NCI-H2029 treated with DMSO at 0.1 percent for 48 hours (cell line): Measurements from ENCODE around the gene FBLN2.
"Not testable (repeated sequence)": the region's sequence is repeated elsewhere in the genome, so short reads cannot be mapped to it uniquely, and the experiment has no call there.

ENCODE experiments used
- DNase-seq: peaks from one replicate; lab custom pipeline; 2025; lab: John Stamatoyannopoulos, UW

The FBLN2 gene

DNA sequence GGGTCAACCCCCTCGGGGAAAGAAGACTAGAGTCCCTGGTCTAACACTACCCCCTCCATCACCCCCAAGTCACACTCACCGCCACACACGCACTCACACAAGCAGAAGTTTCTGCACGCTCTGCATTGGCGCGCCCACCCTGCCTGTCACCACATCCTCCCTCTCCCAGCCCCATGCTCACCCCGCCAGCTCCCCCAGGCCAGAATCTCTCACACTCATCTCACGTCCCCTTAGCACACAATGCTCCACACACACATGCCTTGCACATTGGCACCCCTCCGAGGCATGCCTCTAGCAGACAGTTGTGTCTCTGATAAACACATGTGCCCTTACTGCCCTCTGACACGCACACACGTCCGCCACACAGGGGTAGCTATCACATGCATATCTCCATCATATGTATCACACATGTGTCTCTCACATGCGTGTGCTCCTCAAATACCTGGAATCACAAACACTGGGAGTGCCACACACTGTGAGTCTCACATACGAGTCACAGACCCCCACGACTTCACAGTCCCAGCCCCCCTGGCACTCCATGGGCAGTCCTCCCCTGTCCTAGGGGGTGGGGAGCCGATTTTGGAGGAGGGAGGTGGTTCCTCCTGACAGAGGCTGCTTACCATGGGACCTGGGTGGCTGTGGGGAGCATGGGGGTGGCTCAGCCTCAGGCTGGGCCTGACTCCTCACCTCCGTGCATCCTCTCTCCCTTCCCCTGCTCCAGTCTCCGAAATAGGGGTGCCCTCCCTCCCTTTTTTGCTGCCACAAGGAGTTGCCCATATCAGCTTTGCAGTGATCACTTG lies 898 bp downstream of the FBLN2 start:
- no peak for DNase-seq

DNA sequence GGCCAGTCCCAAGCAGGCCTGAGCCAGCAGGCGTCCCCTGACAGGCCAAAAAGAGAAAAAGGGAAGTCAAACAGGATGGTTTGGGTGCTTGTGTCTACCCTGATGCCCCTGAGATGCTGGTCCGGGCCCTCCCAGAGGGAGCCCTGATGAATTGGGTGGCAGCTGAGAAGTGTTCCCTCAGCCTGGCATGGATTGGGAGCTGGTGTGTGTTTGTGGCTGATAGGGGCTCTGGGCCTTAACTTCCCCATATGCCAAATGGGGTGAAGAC lies 1.4 kb downstream of the FBLN2 start:
- DNase-seq, result no peak

DNA sequence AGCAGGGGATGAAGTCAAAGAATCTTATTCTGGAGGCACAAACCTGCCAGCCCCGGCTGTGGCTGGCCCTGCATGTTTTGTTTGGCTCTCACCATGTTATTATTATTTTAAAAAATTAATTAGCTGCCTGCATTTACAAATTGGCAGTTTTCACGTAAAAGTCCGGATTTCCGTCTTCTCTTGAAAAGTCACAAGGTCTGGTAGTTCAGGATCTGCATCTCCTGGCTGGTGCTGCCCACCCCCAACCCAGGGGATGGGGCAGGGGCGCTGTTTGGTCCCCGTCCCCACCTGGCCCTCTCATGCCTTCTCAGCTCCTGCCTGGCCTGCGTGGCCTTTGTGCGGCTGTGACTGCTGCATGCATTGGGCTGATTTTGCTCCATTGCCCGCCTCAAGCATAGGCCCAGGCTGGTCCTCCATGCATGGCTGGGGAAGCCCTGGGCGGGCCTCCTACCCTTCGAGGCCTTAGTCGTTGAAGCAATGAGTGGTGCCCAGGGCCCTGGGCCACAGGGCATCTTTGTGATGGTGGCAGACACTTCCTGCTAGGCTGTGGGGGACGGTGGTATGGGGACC lies 2.0 kb downstream of the FBLN2 start:
- DNase-seq, result no peak

DNA sequence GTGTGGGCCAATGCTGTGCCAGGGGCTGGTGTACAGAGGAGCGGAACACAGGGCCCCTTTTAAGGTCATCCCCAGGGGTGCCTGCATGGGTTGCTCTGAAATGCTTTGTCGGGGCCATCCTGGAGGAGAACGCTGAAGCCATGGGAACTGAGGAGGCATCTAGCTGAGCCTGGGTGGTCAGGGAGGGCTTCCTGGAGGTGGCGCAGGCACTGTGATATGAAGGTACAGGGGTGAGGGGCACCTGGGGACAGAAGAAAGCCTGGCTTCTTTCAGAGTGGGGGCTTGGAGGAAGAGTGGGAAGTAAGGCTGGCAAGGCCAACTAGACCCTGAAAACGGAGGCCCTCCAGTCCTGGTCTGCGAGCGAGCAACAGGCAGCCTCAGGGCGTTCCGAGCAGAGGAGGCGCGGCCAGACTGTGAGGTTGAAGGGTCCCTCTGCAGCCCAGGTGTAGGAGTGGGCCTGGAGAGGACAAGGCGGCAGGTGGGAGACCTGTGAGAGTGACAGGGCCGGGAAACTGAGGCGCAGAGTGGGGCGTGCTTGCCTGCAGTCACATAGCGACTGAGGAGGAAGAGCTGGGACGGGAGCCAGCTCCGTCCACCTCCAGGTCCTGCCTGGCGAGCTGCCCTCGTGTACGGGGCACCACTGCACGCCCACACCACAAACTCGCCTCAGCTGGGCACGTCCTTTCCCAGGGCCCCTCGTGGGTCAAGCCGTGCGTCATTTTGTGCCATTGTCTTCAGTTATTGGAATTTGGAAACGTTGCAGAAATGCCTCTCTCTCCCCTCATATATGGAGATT lies 4.1 kb downstream of the FBLN2 start:
- no peak for DNase-seq

DNA sequence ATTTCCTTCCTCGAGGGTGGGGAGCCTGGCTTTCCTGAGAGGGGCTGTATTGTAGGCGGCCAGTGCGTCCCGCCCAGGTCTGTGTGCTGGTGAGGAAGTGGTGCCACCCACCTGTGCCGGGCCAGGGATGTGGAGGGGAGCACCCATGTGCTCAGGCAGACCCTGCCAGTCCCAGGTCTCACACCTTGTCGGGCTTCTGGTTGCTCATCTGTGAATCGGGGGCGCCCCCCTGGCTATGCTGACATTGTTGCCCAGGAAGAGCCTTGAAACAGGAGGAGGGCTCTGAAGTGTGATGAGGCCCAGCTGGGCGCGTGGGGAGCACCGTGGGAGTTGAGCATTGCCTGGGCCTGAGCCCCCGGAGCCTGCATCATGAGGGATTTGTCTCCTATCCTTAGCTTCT lies 4.8 kb downstream of the FBLN2 start:
- no peak for DNase-seq

DNA sequence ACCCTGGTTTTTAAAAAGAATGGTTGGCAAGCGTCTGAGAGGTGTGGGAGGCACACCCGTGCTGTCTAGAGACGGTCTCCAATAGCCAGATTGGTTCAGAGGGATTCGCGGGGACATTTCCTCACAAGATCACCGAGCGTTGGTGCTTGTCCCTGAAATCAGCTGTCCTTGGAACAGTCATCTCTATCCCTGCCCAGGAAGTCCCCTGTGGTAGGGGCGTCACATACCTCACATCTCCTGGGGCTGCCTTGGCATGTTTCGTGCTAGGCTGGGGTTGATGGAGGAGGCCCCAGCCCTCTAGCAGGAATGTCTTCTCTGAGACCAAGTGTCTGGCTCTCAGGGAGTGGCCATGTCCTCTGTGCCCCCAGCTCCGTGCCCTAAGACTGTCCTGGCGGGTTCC lies 6.8 kb downstream of the FBLN2 start:
- no peak for DNase-seq

DNA sequence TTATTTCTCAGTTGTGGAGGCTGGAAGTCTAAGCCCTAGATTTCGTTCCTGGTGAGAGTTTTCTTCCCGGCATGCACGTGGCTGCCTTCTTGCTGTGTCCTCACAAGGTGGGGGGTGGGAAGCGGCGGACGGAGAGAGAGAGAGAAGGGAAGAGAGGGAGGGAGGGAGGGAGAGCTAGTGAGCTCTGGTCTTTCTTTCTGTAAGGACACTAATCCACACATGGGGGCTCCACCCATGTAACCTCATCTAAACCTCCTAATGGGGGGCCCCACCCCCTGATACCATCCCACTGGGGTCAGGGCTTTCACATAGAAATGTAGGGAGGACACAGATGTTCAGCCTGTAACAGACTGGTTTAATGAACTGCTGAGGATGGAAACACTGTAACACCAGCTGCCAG lies 7.3 kb downstream of the FBLN2 start:
- no peak for DNase-seq

DNA sequence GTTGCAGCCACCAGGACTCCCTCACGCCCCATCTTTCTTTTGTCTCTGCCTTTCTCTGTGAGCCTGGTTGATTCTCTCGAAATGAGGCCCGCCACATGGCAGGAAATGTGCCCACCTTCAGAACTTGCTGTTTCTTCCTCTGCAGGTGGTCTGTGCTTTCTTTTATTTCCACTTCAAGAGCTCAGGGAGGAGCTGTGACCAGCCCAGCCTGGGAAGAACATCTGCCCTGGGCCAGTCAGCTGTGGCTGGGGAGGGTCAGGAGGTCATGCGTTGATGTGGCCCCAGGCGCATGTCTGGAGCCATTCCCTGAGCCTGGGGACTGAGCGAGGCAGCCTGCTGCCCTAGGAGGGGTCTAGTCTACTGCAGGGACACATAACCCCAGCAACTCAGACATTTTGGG lies 8.0 kb downstream of the FBLN2 start:
- DNase-seq, result no peak

DNA sequence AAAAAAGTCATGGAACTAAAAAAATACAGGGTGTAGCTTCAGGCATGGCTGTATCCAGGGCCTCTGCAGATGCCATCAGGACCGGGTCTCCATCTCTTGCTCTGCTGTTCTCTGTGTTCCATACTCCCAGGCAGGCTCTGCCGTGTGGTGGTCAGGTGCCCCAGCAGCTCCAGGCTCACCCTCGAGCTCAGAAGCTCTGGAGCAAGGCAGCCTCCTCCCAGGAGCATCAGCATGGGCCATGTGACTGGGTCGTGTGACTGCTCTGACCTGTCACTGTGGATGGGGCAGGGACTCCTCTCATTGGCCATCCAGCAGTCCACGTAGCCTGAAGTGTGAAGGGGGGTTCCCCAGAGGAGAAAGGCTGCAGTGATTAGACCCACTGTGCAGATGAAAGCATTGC lies 8.5 kb downstream of the FBLN2 start:
- DNase-seq, result no peak

DNA sequence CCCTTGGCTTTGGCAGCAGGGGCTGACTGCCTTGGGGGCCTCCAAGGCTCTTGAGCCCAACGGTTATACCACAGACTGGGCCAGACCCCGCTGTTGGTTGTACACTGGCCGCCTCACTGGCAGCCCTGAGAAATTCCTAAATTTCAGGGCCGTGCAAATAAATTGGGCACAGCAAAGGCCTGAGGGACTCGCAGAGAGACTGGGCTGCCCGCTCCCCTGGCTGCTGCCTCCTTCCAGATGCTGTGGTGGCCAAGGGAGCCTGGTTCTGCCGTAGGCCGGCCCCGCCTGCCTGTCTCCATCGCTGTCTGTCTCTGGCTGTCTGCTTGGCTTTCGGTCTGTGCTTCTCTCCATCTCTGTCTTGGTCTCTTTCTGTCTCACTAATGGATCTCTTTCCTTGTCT lies 9.0 kb downstream of the FBLN2 start:
- no peak for DNase-seq

DNA sequence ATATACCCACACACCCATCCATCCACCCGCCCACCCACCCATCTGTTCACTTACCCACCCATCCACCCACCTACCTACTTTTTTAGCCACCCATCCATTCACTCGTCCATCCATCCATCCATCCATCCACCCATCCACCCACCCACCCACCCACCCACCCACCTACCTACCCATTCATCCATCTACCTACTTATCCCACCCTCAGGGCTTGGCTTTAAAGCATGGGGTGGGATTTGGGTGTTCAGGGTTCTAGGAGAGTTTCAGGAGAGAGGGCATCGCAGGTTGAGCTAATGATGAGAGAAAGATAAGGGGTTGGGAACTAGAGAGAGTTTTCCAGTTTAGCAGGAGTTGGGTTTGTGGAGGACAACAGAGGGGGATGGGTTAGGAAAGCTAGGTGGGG lies 9.7 kb downstream of the FBLN2 start:
- no peak for DNase-seq

DNA sequence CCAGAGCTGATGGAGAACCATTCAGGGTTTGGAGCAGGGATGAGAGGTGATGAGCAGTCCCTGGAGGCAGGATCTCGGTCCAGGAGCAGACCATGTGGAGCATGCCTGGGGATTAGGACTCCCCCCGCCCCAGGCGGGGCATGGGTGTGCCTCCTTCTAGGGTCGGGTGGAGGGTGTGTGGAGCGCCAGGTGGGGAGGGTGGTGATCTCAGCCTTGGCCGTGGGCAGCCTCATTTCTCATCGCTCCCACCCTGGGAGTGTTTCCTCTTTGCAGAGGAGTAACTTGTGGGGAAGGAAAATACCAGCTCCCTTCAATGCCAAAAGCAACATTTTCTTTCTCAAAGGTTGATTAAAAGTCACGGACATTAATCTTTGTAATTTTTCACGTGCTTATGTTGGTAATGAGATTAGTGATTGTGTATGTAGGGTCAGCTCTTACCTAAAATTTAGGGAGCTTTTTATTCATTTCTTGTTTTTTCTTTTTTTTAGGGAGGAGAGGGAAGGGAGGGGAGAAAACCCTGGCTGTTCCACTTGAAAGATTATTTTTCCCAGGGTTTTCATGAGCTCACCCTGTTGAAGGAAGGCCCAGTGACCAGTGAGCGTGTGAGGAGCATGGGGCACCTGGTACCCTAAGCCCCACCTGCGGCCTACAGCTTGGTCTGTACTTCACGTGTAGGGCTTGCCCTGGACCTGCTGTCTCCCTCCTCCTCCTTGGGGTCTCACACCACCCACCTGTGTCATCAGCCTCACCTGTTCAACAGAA lies 11.0 kb downstream of the FBLN2 start:
- no peak for DNase-seq

DNA sequence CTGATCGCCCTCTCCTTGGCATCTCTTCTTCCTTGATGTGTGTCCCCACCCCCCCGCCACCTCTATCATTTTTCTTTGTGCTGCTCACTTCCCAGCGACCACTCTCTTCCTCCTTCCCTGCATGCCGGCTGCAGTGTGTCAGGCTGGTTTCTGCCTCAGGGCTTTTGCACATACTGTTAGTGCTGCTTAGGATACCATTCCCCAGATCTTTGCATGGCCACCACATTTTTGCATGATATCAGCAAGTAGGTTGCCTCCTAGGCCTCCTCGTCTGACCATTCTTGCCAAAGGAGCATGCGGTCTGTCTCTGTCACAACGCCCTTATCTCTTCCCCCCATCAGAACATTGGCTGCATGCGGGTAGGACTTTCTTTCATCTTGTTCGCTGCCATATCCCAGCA lies 12.5 kb downstream of the FBLN2 start:
- DNase-seq, result no peak

DNA sequence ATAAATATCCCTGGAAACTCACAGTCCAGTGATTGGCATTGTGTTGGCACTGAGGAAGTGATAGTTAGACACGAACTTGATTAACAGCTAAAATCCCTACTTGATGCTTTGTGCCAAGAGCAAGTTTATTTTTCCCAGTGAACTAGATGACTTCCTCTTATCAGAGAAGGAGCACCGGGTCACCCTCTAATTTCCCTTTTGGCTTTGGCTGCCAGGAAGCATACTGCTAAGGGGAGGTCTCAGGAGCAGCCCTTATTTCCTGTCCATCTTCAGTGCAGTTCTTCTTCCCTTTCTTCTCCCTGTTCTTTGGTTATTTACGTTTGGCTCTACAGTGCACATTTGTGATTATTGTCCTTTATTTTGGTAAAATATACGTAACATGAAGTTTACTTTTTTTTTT lies 13.0 kb downstream of the FBLN2 start:
- no peak for DNase-seq

DNA sequence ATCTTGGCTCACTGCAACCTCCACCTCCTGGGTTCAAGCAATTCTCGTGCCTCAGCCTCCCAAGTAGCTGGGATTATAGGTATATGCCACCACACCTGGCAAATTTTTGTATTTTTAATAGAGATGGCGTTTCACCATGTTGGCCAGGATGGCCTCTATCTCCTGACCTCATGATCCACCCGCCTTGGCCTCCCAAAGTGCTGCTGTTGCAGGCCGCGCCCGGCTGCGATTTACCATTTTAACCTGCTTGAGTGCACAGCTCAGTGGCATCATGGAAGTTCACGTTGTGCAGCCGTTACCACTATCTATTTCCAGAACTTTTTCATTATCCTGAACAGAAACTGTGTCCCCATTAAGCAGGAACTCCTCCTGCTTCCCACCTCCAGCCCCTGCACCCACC lies 13.5 kb downstream of the FBLN2 start:
- DNase-seq, result not testable (repeated sequence)

DNA sequence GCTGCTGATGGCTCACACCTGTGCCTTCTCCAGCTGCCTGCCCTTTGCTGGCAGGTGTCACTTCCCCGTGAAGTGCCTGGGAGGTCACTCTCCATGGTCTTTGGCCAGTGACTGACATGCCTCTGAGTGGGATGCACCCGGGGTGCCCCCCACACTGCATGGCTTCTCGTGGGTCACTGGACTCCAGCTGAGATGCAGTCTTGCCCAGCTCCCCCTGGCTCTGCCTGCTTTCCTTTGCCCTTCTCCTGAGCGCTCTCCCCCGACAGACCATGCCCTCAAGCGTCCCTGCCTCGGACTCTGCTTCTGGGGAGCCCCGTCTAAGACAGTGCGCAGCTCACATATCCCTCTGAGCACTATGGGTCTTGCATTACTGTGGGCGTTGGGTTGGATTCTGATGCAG lies 14.4 kb downstream of the FBLN2 start:
- no peak for DNase-seq

DNA sequence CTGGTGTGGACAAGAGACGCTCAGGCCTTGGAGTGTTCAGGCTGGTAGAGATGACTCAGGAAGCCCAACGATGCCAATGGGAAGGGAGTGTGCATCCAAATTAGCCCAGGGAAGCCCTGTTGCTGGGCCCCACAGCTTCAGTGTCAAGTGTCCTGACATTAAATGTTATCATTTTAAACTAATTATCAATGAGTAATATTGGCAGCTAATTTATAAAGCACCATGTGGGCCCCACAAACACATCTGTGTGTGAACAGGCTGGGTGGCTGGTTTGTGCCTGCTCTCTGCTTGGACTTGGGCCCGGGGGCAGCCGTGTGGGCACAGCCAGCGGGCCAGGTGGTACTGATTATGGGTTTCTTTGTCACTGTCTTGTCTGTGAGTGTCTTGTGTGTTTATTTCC lies 15.0 kb downstream of the FBLN2 start:
- no peak for DNase-seq

DNA sequence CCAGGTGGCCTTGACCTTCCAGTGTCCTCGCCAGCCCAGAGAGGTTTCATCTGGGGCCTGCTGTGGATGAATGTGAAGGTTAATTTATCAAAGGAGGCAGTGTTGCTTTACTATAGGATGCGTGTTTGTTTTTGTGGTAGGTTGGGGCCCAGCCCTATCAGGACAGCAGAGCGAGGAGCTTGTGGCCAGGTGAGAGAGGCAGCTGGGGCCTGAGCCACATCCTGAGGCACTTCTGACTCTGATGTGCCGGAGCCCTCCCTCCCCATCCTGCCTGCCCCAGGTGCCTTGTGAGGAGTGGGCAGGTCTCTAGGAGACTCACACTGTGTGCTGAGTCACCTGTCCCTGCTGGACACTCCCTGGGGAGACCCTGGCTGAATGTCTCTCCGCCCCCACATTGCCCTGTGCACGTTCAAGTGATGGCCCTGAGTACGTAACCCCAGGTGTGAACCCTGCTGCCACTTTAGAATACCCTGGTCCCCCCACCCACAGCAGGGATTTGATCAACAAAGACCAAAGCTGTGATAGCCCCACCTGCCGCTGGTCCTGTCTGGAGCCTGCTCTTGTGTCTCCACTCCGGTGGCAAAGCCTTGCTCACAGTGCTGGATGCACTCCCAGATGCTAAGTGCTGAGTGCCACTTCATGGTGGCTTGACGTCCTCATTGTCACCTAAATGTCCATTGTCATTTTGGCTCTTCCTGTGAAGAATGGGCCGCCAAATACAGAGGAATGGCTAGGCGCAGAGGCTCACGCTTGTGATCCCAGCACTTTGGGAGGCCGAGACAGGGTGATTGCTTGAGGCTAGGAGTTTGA lies 16.0 kb downstream of the FBLN2 start:
- DNase-seq, result peak; percentile 86

DNA sequence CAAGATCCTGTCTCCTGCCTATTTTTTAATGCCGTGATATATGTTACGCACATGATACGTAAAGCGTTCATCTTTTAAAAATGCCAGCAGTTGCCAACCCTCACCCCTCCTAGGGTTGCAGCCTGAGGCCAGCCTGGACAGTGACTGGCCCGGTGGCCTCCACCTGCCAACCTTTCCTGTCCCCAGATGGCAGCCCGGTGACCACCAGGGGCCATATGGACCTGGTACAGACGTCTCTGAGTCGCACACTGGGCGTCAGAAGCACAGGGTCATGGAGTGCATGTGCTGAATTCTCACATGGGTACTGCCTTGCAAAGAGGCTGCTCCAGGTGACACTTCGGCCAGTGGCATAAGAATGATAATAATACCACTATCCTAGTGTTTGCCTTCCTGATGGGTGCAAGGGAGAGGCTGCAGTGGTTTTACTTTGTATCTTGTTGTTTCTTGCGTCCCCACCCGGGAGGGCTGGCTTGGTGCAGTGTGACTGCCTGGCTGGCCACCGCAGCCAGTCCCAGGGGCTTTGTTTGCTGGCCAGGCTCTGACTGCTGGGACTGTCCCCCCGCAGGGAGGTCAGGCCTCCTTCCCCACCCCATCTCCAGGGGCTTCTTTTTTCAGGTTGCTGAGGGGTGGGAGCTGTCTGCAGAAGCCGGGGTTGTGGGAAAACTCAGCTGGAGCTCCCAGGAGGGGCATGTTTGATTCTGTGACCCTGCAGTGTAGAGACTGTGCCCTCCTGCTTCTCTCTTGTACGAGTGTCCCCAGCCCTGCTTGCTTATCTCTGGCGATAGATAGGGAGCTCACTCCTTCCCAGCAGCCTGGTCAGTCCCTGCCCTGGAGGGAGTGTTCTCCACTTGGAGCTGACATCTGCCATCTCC lies 16.9 kb downstream of the FBLN2 start:
- DNase-seq, result no peak

DNA sequence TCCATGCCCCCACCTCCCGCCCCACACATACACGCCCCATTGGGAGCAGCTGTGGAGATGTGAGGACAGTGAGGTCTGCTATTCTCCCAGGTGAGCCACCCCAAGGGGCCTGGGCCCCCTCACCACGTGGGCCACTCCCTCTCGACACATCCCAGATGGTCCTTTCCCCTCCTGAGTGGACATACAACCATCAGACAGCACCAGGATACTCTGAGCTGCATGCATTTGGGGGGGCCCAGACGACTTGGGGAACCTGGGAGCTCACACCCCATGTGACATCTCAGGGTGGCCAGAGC lies 17.5 kb downstream of the FBLN2 start:
- DNase-seq, result no peak

DNA sequence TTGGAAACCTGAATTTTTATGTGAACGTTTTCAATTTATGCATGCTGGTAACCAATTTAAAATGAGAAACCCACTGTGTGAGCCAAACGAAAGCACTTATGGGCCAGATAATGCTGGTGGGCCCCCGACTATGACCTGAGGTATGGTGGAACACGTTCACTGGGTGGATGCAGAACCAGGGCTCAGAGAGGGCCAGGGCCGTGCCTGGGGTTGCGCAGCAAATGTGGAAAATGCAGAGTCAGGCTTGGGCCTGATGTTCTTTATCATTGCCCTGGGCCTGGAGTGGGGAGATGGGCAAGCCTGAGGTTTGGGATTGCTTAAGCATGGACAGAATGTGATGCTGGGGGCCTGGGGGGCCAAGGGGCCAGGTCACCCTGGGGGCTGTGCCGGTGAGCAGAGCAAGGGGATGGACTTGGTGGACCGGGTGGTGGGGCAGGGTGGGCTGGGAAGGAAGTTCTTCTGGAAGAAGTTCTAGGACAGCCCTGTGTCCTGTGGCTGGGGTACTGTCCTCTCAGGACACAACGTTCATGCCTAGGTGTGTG lies 17.9 kb downstream of the FBLN2 start:
- DNase-seq, result no peak
